ENCODE measurements around the gene NKAPD1.

The NKAPD1 gene

GRCh38 chr11:112134473-112134872, 60.4 kb downstream of the NKAPD1 start:
- Mint-ChIP-seq H3K36me3 (ENCODE audit: insufficient read depth) (no peaks in the 10 kb centered on the region), H3K9me3 (no peaks in the 10 kb centered on the region), H3K4me1 (ENCODE audit: low read depth in 2 of 2) (peaks cover 0 to 7% of the 10 kb centered on the region in 2 donors), H3K4me3 (no peak overlapping the region), H3K27ac (no peak overlapping the region), H3K27me3 (no peaks in the 10 kb centered on the region)
- no peak for ATAC-seq (replicated peaks)
- DNase-seq: no peak

Measured in effector memory CD8-positive, alpha-beta T cell (primary cell).